ENCODE results near the gene PPM1A.

DNA sequence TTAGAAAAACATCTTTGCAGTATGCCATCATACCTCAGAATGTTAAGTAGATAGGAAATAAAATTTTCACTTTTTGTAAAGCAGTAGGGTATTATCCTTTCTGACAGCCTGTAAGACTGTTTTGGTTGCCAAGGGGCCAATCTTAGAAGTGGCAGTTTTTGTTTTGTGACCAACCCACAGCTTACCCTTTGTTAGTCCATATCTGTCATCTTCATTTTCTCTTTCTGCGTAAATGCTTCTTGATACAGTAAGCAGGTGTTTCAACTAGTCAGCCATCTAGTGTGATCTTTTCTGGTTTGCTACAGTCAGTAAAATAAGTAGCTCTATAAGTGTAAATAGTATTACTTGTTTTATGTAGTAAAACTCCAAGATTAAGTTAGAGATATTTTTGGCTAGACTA lies 8.8 kb downstream of the PPM1A start:
- no peak for TF ChIP-seq CEBPB (tag; IDR thresholded peaks at IDR 0.05)
- TF ChIP-seq, protein P1, sequence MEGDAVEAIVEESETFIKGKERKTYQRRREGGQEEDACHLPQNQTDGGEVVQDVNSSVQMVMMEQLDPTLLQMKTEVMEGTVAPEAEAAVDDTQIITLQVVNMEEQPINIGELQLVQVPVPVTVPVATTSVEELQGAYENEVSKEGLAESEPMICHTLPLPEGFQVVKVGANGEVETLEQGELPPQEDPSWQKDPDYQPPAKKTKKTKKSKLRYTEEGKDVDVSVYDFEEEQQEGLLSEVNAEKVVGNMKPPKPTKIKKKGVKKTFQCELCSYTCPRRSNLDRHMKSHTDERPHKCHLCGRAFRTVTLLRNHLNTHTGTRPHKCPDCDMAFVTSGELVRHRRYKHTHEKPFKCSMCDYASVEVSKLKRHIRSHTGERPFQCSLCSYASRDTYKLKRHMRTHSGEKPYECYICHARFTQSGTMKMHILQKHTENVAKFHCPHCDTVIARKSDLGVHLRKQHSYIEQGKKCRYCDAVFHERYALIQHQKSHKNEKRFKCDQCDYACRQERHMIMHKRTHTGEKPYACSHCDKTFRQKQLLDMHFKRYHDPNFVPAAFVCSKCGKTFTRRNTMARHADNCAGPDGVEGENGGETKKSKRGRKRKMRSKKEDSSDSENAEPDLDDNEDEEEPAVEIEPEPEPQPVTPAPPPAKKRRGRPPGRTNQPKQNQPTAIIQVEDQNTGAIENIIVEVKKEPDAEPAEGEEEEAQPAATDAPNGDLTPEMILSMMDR (IDR thresholded peaks at IDR 0.05 in 2 of 3, conservative IDR thresholded peaks at IDR 0.05 in 1 of 3; ENCODE audit: insufficient read depth in 2 of 3, low read depth in 1 of 3, low read length in 3 of 3): no peak
- no peak for TF ChIP-seq EZH2 (IDR thresholded peaks at IDR 0.05; ENCODE audit: borderline replicate concordance, low read depth, low read length)
- TF ChIP-seq POLR2AphosphoS2 (IDR thresholded peaks at IDR 0.05; ENCODE audit: low read length): no peak
- TF ChIP-seq PYGO2 (tag; IDR thresholded peaks at IDR 0.05): no peak
- no peak for TF ChIP-seq ZNF668 (CRISPR knock-in tag; IDR thresholded peaks at IDR 0.05)
- TF ChIP-seq, protein P2, sequence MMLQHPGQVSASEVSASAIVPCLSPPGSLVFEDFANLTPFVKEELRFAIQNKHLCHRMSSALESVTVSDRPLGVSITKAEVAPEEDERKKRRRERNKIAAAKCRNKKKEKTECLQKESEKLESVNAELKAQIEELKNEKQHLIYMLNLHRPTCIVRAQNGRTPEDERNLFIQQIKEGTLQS (IDR thresholded peaks at IDR 0.05): no peak
- TF ChIP-seq, protein P2 (CRISPR knock-in tag; conservative IDR thresholded peaks at IDR 0.05): no peak
- TF ChIP-seq CEBPG (CRISPR knock-in tag; IDR thresholded peaks at IDR 0.05): no peak
- TF ChIP-seq CEBPG (tag; conservative IDR thresholded peaks at IDR 0.05 in 1 of 2, IDR thresholded peaks at IDR 0.05 in 1 of 2): no peak
- TF ChIP-seq ELF1 (tag; IDR thresholded peaks at IDR 0.05): no peak

Data from K562 (cell line).